Glutamatergic neuron (in vitro differentiated cells): Measurements from ENCODE around the gene PTPRR. TPM values are rescaled to one million over a fixed set of nuclear protein-coding genes. Genes with fewer than 3 reads are reported as not detected.
"Not testable (repeated sequence)": the region's sequence is repeated elsewhere in the genome, so short reads cannot be mapped to it uniquely, and the experiment has no call there.

ENCODE experiments used
- DNase-seq: peaks from one replicate; pipeline ENCODE4 v3.0.0; 2022
- H3K27ac Mint-ChIP-seq: one replicate; pipeline ENCODE4 v1.8.0; 2020; ENCODE audit warnings: mild to moderate bottlenecking, mixed read lengths, inconsistent platforms; ENCODE audit not compliant: unreplicated experiment
- H3K27me3 Mint-ChIP-seq: one replicate; pipeline ENCODE4 v1.8.0; 2020; ENCODE audit warnings: mild to moderate bottlenecking, moderate library complexity, mixed read lengths, inconsistent platforms; ENCODE audit not compliant: unreplicated experiment
- H3K36me3 Mint-ChIP-seq: one replicate; pipeline ENCODE4 v1.8.0; 2020; ENCODE audit warnings: mild to moderate bottlenecking, mixed read lengths, inconsistent platforms; ENCODE audit not compliant: unreplicated experiment
- H3K4me1 Mint-ChIP-seq: one replicate; pipeline ENCODE4 v1.8.0; 2020; ENCODE audit warnings: mild to moderate bottlenecking, low read depth, mixed read lengths, inconsistent platforms; ENCODE audit not compliant: unreplicated experiment
- H3K4me3 Mint-ChIP-seq: one replicate; pipeline ENCODE4 v1.8.0; 2020; ENCODE audit warnings: mild to moderate bottlenecking, mixed read lengths, inconsistent platforms; ENCODE audit not compliant: unreplicated experiment
- H3K9me3 Mint-ChIP-seq: one replicate; pipeline ENCODE4 v1.8.0; 2020; ENCODE audit warnings: mild to moderate bottlenecking, moderate library complexity, mixed read lengths, inconsistent platforms; ENCODE audit not compliant: unreplicated experiment
- total RNA-seq: library from RNA; stranded (reverse); fragmentation: NEBNext Ultra II Directional; extraction: Animal tissue kit (Norgen Biotek cat#: 25700); gene quantifications from one replicate; pipeline ENCODE4 v1.2.1, GENCODE V29; 2021; ENCODE audit not compliant: unreplicated experiment
- TF ChIP-seq, protein P1 (sequence below): fragments of 200-600 bp; sonication (generic); IDR thresholded peaks from one replicate; pipeline ENCODE4 v1.5.0; 2021; ENCODE audit not compliant: partially characterized antibody, unreplicated experiment

Gene PTPRR
- total RNA-seq, 1 donor from 2014 or later: 0.34 TPM

DNA sequence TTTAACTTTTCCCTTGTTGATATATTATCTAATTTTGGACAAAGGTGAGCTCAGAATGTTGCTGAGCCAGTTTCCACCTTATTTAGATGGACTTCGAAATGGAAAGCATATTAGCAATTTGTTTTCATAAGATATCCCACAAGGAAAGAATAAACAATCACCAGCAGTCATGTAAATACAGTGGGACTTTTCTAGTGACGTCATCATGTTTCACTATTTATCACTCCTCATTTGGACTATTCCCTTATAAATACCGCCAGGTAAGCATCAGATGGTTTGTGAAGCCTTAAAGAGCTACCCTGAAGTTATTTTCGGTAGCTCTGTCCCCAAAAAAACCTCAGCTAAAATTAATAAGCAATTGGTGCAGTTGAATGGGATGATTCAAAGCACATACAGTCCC lies 110.7 kb downstream of the PTPRR start:
- Mint-ChIP-seq H3K36me3 (peaks cover 10% of the 10 kb centered on the region), H3K9me3 (peaks cover 2% of the 10 kb centered on the region), H3K4me3 (no peak overlapping the region), H3K27me3 (no peaks in the 10 kb centered on the region), H3K4me1 (no peaks in the 10 kb centered on the region), H3K27ac (no peak overlapping the region)
- TF ChIP-seq, protein P1, sequence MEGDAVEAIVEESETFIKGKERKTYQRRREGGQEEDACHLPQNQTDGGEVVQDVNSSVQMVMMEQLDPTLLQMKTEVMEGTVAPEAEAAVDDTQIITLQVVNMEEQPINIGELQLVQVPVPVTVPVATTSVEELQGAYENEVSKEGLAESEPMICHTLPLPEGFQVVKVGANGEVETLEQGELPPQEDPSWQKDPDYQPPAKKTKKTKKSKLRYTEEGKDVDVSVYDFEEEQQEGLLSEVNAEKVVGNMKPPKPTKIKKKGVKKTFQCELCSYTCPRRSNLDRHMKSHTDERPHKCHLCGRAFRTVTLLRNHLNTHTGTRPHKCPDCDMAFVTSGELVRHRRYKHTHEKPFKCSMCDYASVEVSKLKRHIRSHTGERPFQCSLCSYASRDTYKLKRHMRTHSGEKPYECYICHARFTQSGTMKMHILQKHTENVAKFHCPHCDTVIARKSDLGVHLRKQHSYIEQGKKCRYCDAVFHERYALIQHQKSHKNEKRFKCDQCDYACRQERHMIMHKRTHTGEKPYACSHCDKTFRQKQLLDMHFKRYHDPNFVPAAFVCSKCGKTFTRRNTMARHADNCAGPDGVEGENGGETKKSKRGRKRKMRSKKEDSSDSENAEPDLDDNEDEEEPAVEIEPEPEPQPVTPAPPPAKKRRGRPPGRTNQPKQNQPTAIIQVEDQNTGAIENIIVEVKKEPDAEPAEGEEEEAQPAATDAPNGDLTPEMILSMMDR: no peak
- DNase-seq: no peak

DNA sequence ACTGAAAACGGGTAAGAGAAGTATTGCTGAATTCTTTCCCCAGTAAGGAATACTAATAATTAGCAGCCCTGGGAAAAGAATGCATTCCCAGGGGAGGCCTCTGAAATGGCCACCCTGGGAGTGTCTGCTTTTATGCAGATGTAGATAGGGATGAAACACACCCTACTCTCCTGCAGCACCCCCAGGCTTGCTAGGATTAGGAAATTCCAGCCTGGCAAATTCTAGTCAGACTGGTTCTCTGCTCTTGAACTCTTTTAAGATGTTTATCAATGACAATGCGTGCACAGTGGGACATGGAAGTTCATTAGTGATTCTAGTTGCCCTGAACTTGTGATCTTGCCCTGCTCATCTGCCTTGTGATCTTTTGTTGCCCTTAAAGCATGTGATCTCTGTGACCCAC lies 112.5 kb downstream of the PTPRR start:
- H3K36me3 Mint-ChIP-seq, H3K4me1 Mint-ChIP-seq, H3K27me3 Mint-ChIP-seq, DNase-seq, H3K9me3 Mint-ChIP-seq, H3K4me3 Mint-ChIP-seq, H3K27ac Mint-ChIP-seq: not testable (repeated sequence)

DNA sequence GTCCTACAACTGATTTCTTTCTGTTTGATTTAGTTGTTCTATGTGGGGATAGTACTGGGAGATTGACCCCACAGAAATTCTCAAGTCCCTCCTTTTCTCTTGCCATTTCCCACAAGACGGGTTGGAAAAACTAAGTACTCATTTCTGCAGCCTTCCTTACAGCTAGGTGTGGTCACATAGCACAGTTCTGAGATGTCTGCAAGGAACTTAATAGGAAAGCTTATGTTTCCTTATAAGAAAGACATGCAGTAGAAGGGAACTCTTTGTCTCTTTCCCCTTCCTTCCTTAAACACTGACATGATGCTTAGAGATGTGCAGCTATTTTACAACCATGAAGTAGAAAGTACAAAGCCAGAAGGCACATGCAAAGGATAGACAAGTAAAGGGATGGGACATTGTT lies 113.7 kb downstream of the PTPRR start:
- Mint-ChIP-seq H3K27me3 (no peaks in the 10 kb centered on the region), H3K36me3 (peaks cover 9% of the 10 kb centered on the region), H3K4me3 (no peak overlapping the region), H3K27ac (no peak overlapping the region), H3K4me1 (no peaks in the 10 kb centered on the region), H3K9me3 (peaks cover 2% of the 10 kb centered on the region)
- TF ChIP-seq, protein P1: no peak
- DNase-seq: no peak

DNA sequence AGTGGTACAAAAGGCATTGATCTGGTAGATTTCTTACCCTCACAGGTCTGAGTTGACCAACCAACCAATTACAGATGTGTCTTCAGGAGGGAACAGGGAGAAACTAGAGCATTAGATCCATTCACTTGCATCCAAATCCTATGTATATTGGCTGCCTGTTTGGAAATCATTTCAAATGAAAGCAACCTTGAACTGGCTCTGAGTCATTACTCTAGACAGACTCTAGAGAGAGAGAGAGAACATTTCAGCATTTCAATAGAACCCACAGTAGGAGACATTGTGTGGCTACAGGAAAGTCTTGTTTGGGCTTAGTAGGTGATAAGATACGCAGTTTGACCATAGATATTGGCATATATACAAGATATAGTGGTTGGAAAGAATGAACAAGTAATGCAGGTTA lies 114.5 kb downstream of the PTPRR start:
- Mint-ChIP-seq H3K27ac (no peak overlapping the region), H3K4me1 (no peaks in the 10 kb centered on the region), H3K36me3 (peaks cover 9% of the 10 kb centered on the region), H3K4me3 (no peak overlapping the region), H3K27me3 (no peaks in the 10 kb centered on the region), H3K9me3 (peaks cover 2% of the 10 kb centered on the region)
- TF ChIP-seq, protein P1: no peak
- no peak for DNase-seq

DNA sequence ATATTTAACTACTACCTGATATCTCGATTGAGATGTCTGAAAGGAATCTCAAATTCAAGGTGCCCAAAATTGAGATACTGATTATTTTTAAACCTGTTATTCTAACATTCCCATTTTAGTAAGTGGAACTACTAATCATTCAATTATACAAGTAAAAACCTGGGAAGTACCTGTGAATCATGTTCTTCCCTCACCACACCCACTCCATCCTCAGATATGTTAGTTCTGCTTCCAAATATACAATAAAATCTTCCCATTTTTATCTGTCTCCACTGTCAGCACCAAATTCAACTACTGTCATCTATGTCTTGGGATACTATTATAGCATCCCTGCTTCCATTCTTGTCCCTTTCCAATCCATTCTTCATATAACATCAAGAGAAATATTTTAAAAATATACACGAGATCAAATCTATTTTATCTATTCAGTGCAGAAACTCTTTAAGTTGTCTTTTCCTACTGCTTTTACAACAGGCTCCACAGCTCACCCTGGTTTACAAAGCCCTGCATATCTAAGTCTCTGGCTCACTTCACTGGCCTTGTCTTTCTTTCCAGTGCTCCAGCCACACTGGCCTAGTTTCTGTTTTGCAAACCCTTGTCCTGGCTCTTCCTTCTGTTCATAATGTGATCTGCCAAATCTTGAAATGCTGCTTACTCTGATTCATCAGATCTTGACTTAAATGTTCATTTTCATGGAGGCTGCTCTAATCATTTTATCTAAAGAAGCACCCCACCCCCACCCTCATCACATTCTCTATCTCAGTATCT lies 122.3 kb downstream of the PTPRR start:
- Mint-ChIP-seq H3K9me3 (no peaks in the 10 kb centered on the region), H3K4me1 (no peaks in the 10 kb centered on the region), H3K27ac (no peak overlapping the region), H3K36me3 (no peaks in the 10 kb centered on the region), H3K27me3 (no peaks in the 10 kb centered on the region), H3K4me3 (no peak overlapping the region)
- TF ChIP-seq, protein P1: no peak
- DNase-seq: no peak
